IMR-90 (cell line): ENCODE results near the gene SPAG16. TPM values are rescaled to one million over a fixed set of nuclear protein-coding genes. Genes with fewer than 3 reads are reported as not detected.

Source experiments
- ATAC-seq: fragments of 200-7000 bp; cut with Tn5 transposase; 2 replicates; pipeline ENCODE4 v1.9.1; 2020; ENCODE audit warnings: low read depth, mild to moderate bottlenecking, moderate library complexity
- BruUV-seq: library from RNA; stranded (reverse); fragments of 400-500 nt; replicated peaks from 2 replicates; lab custom pipeline; 2021; lab: Mats Ljungman, UMichigan
- CTCF ChIA-PET: fragments of 300-600 bp; formaldehyde crosslinking; extraction: SDS; loops from one replicate; lab custom pipeline; 2021; ENCODE audit warnings: antibody characterized with exemption; lab: Yijun Ruan, JAX
- POLR2A ChIA-PET: fragments of 300-600 bp; sonication (Branson Sonifier 250); formaldehyde crosslinking; loops from one replicate; lab custom pipeline; 2022; ENCODE audit warnings: antibody characterized with exemption; ENCODE audit not compliant: unreplicated experiment; lab: Charles Lee
- DNase-seq: peaks from one replicate; pipeline ENCODE4 v3.0.0; 2013
- H2AFZ ChIP-seq: replicated peaks from 2 replicates; pipeline ENCODE3; 2013; ENCODE audit warnings: low read length, mild to moderate bottlenecking; ENCODE audit not compliant: poor library complexity
- H2AK5ac ChIP-seq: 2 replicates; pipeline ENCODE4 v1.6.1; 2013; ENCODE audit warnings: low read depth, low read length, inconsistent platforms
- H2AK9ac ChIP-seq: replicated peaks from 2 replicates; pipeline ENCODE3; 2013; ENCODE audit warnings: mild to moderate bottlenecking, low read depth, low read length, moderate library complexity; ENCODE audit not compliant: poor library complexity
- H2BK120ac ChIP-seq: 2 replicates; pipeline ENCODE4 v1.6.1; 2013; ENCODE audit warnings: low read depth, low read length, inconsistent platforms
- H2BK15ac ChIP-seq: 3 replicates; pipeline ENCODE4 v1.6.1; 2013; ENCODE audit warnings: low read depth, low read length, inconsistent platforms
- H2BK20ac ChIP-seq: 2 replicates; pipeline ENCODE4 v1.6.1; 2013; ENCODE audit warnings: low read depth, mild to moderate bottlenecking, inconsistent platforms, low read length, moderate library complexity
- H2BK5ac ChIP-seq: 2 replicates; pipeline ENCODE4 v1.6.1; 2013; ENCODE audit warnings: mild to moderate bottlenecking, low read depth, low read length, inconsistent platforms; ENCODE audit not compliant: poor library complexity, severe bottlenecking
- H3K14ac ChIP-seq: replicated peaks from 2 replicates; pipeline ENCODE4 v1.6.1; 2013; ENCODE audit warnings: low read depth, low read length, inconsistent platforms
- H3K18ac ChIP-seq: 2 replicates; pipeline ENCODE4 v1.6.1; 2013; ENCODE audit warnings: low read depth, low read length, control low read depth
- H3K23ac ChIP-seq: 2 replicates; pipeline ENCODE4 v1.6.1; 2013; ENCODE audit warnings: low read depth, low read length, inconsistent platforms
- H3K27ac ChIP-seq: 2 replicates; pipeline ENCODE4 v1.5.1; 2013; ENCODE audit warnings: mild to moderate bottlenecking, control low read depth, low read length; ENCODE audit not compliant: insufficient read depth
- H3K27me3 ChIP-seq: 2 replicates; pipeline ENCODE4 v1.6.1; 2013; ENCODE audit warnings: low read length; ENCODE audit not compliant: control insufficient read depth, insufficient read depth
- H3K36me3 ChIP-seq: 2 replicates; pipeline ENCODE4 v1.6.1; 2013; ENCODE audit warnings: low read length, mixed read lengths; ENCODE audit not compliant: control insufficient read depth, insufficient read depth
- H3K4ac ChIP-seq: 2 replicates; pipeline ENCODE4 v1.6.1; 2013; ENCODE audit warnings: low read depth, low read length, inconsistent platforms
- H3K4me1 ChIP-seq: 2 replicates; pipeline ENCODE4 v1.6.1; 2013; ENCODE audit warnings: low read length, mixed read lengths; ENCODE audit not compliant: control insufficient read depth, insufficient read depth
- H3K4me2 ChIP-seq: 2 replicates; pipeline ENCODE4 v1.6.1; 2013; ENCODE audit warnings: low read depth, mild to moderate bottlenecking, control low read depth, low read length, moderate library complexity
- H3K4me3 ChIP-seq: 2 replicates; pipeline ENCODE4 v1.5.1; 2013; ENCODE audit warnings: low read depth, mild to moderate bottlenecking, control low read depth, low read length, moderate library complexity; ENCODE audit not compliant: insufficient read depth
- H3K56ac ChIP-seq: 2 replicates; pipeline ENCODE4 v1.6.1; 2013; ENCODE audit warnings: low read length, inconsistent platforms; ENCODE audit not compliant: insufficient read depth; ENCODE audit errors: extremely low read depth
- H3K79me1 ChIP-seq, 2 experiments: 2 replicates each; pipeline ENCODE4 v1.6.1; 2013; ENCODE audit warnings: low read length in 2 of 2, inconsistent platforms in 1 of 2, low read depth in 1 of 2
- H3K9ac ChIP-seq: 2 replicates; pipeline ENCODE4 v1.6.1; 2013; ENCODE audit warnings: low read depth, low read length, control low read depth
- H3K9me1 ChIP-seq: 2 replicates; pipeline ENCODE4 v1.6.1; 2013; ENCODE audit warnings: low read length, inconsistent platforms; ENCODE audit not compliant: insufficient read depth
- H3K9me3 ChIP-seq: 2 replicates; pipeline ENCODE4 v1.6.1; 2013; ENCODE audit warnings: low read length; ENCODE audit not compliant: control insufficient read depth, insufficient read depth
- H4K20me1 ChIP-seq: 2 replicates; pipeline ENCODE4 v1.6.1; 2013; ENCODE audit warnings: low read length, inconsistent platforms; ENCODE audit not compliant: insufficient read depth
- H4K5ac ChIP-seq: 2 replicates; pipeline ENCODE4 v1.6.1; 2013; ENCODE audit warnings: mild to moderate bottlenecking, low read depth, low read length, control low read depth
- H4K8ac ChIP-seq, 2 experiments: 2 replicates each; pipeline ENCODE4 v1.6.1; 2013; ENCODE audit warnings: low read depth in 2 of 2, low read length in 2 of 2, control low read depth in 1 of 2, inconsistent platforms in 1 of 2
- H4K91ac ChIP-seq: 2 replicates; pipeline ENCODE4 v1.6.1; 2013; ENCODE audit warnings: low read depth, low read length, inconsistent platforms; ENCODE audit not compliant: insufficient read depth
- CHD1 ChIP-seq: IDR thresholded peaks from 2 replicates; pipeline ENCODE4 v1.6.1; 2012; ENCODE audit warnings: low read depth, low read length, improper control_type of control experiment
- MAZ ChIP-seq: IDR thresholded peaks from 2 replicates; pipeline ENCODE4 v1.6.1; 2012; ENCODE audit warnings: low read depth, mild to moderate bottlenecking, low read length, improper control_type of control experiment, moderate library complexity, borderline replicate concordance
- MXI1 ChIP-seq: IDR thresholded peaks from 2 replicates; pipeline ENCODE4 v1.6.1; 2012; ENCODE audit warnings: low read depth, mild to moderate bottlenecking, low read length, moderate library complexity, borderline replicate concordance
- RCOR1 ChIP-seq: IDR thresholded peaks from 2 replicates; pipeline ENCODE4 v1.6.1; 2012; ENCODE audit warnings: mild to moderate bottlenecking, low read length, improper control_type of control experiment; ENCODE audit not compliant: insufficient replicate concordance
- RFX5 ChIP-seq: IDR thresholded peaks from 2 replicates; pipeline ENCODE4 v1.8.0; 2012; ENCODE audit warnings: low read depth, mild to moderate bottlenecking, low read length, moderate library complexity
- WGBS, 2 experiments: methylation state at CpG; one replicate each; pipeline versions ENCODE4 v1.1.5 to v1.1.7; 2013; ENCODE audit warnings: missing lambda C conversion rate in 2 of 2; ENCODE audit not compliant: insufficient read length in 1 of 2; ENCODE audit errors: extremely low coverage in 2 of 2; 5-methylcytosine and 5-hydroxymethylcytosine counted together
- dilution Hi-C: fragments of 300-500 bp; cut with HindIII; formaldehyde crosslinking; loops from one replicate; pipeline ENCODE4 v1.14.3; 2018; ENCODE audit warnings: low sequenced_read_pairs; ENCODE audit not compliant: unreplicated experiment
- in situ Hi-C: fragments of 300-500 bp; cut with MboI; formaldehyde crosslinking; loops from 3 replicates; pipeline ENCODE4 v1.14.3; 2019; ENCODE audit warnings: low sequenced_read_pairs, inconsistent platforms, mixed read lengths
- intact Hi-C: fragments of 100-400 bp; cut with micrococcal nuclease; formaldehyde crosslinking; loops from 2 replicates; pipeline ENCODE4 v1.10.0; 2022
- polyA plus RNA-seq, 3 experiments: library from polyadenylated mRNA; depleted of rRNA; stranded (reverse); fragments of >200 nt; gene quantifications; 2 replicates each; pipeline ENCODE4 v1.2.3, GENCODE V29; 2012; ENCODE audit warnings: low replicate concordance in 1 of 3
- total RNA-seq: library from RNA; depleted of rRNA; stranded (reverse); fragments of >200 nt; gene quantifications from 2 replicates; pipeline ENCODE4 v1.2.3, GENCODE V29; 2012

SPAG16 gene
- total and polyA plus RNA-seq, 2 of the 4 experiments (the other 2 are of a cell fraction): 7.3 to 13.5 TPM

DNA sequence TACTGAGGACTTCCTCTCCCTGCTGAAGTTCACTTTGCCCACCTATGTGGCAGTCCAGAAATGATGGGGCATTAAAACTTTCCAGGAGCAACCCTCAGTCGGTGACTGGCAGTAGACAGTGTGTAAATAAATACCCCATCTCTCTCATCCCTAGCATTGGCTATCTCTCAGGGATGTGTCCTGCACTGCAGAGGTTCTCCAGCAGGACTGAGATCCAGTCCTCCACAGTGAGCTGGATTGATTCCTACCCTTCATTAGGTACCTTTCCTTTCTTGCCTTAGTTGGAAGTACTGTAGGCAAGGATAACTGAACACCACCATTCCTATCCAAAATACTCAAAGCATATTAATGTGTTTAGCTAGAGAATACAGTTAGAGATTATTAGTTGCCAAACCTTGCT lies 441.8 kb downstream of the SPAG16 start:
- BruUV-seq: no TSS peak
- no peak overlapping the region for H3K4me2 ChIP-seq
- WGBS, 2 experiments: no CpG with 5 or more reads among the region's 1 CpG
- ChIA-PET CTCF (no interaction called here), POLR2A (no interaction called here)
- H3K18ac ChIP-seq: no peak overlapping the region
- H2AFZ ChIP-seq: no peak overlapping the region
- in situ Hi-C loops (no loop called here), intact Hi-C loops (no loop called here), dilution Hi-C loops (no loop called here)
- no peak overlapping the region for H3K4me3 ChIP-seq
- no peak overlapping the region for H3K9ac ChIP-seq
- H4K20me1 ChIP-seq: no peaks in the 10 kb centered on the region
- H3K14ac ChIP-seq: no peak overlapping the region
- no peak overlapping the region for H3K27ac ChIP-seq
- H3K4me1 ChIP-seq: no peaks in the 10 kb centered on the region
- ATAC-seq (no peak), DNase-seq (no peak)
- H4K8ac ChIP-seq: no peak overlapping the region
- no peaks in the 10 kb centered on the region for H3K79me1 ChIP-seq
- H3K9me1 ChIP-seq: no peaks in the 10 kb centered on the region
- no peak overlapping the region for H4K5ac ChIP-seq
- TF ChIP-seq CHD1 (no peak), MAZ (no peak), RFX5 (no peak), RCOR1 (no peak), MXI1 (no peak)
- H3K27me3 ChIP-seq: no peaks in the 10 kb centered on the region
- no peak overlapping the region for H2AK5ac ChIP-seq
- no peak overlapping the region for H3K4ac ChIP-seq
- no peaks in the 10 kb centered on the region for H3K9me3 ChIP-seq
- no peak overlapping the region for H4K91ac ChIP-seq
- H2BK15ac ChIP-seq: no peak overlapping the region
- H3K23ac ChIP-seq: no peak overlapping the region
- H3K56ac ChIP-seq: no peak overlapping the region
- no peak overlapping the region for H2BK120ac ChIP-seq
- no peak overlapping the region for H2AK9ac ChIP-seq
- no peak overlapping the region for H2BK20ac ChIP-seq
- H3K36me3 ChIP-seq: no peaks in the 10 kb centered on the region
- H2BK5ac ChIP-seq: no peak overlapping the region
